Endodermal cell (in vitro differentiated cells): ENCODE data around the gene JADE2. TPM values are rescaled to one million over a fixed set of nuclear protein-coding genes. Genes with fewer than 3 reads are reported as not detected.
A peak's percentile ranks its signal among the peaks of the same experiment; 100 is the strongest.

Experiments
- DNase-seq: peaks from one replicate; pipeline ENCODE4 v3.0.0-alpha.2; 2017
- H3K27ac ChIP-seq: 2 replicates; pipeline ENCODE4 v1.5.1; 2013; ENCODE audit warnings: mild to moderate bottlenecking, low read depth, low read length, moderate library complexity
- H3K27me3 ChIP-seq: 2 replicates; pipeline ENCODE4 v1.6.1; 2013; ENCODE audit warnings: mild to moderate bottlenecking, low read length, moderate library complexity; ENCODE audit not compliant: insufficient read depth, control insufficient read depth, poor library complexity, severe bottlenecking
- H3K36me3 ChIP-seq: 2 replicates; pipeline ENCODE4 v1.7.0; 2013; ENCODE audit warnings: mild to moderate bottlenecking, low read length, moderate library complexity; ENCODE audit not compliant: control insufficient read depth, insufficient read depth
- H3K4me1 ChIP-seq: one replicate; pipeline ENCODE4 v1.7.0; 2013; ENCODE audit warnings: low read length; ENCODE audit not compliant: control insufficient read depth, insufficient read depth
- H3K4me3 ChIP-seq: 2 replicates; pipeline ENCODE4 v1.5.1; 2013; ENCODE audit warnings: mild to moderate bottlenecking, low read length, moderate library complexity
- H3K9ac ChIP-seq: 2 replicates; pipeline ENCODE4 v1.6.1; 2013; ENCODE audit warnings: mild to moderate bottlenecking, low read length, moderate library complexity; ENCODE audit not compliant: poor library complexity, severe bottlenecking; ENCODE audit errors: extremely low read depth
- H3K9me3 ChIP-seq: 2 replicates; pipeline ENCODE4 v1.6.1; 2013; ENCODE audit warnings: mild to moderate bottlenecking, low read length, moderate library complexity; ENCODE audit not compliant: control insufficient read depth
- H3K27ac Mint-ChIP-seq: 2 replicates; pipeline ENCODE4 v1.8.0; 2020; ENCODE audit warnings: mixed read lengths
- H3K27me3 Mint-ChIP-seq: 2 replicates; pipeline ENCODE4 v1.8.0; 2021; ENCODE audit warnings: mild to moderate bottlenecking, mixed read lengths; ENCODE audit not compliant: insufficient read depth
- H3K36me3 Mint-ChIP-seq: 2 replicates; pipeline ENCODE4 v1.8.0; 2020; ENCODE audit warnings: low read depth, mixed read lengths
- H3K4me1 Mint-ChIP-seq: 2 replicates; pipeline ENCODE4 v1.8.0; 2020; ENCODE audit warnings: mixed read lengths
- H3K4me3 Mint-ChIP-seq: 2 replicates; pipeline ENCODE4 v1.8.0; 2020; ENCODE audit warnings: mild to moderate bottlenecking, moderate library complexity, mixed read lengths
- H3K9me3 Mint-ChIP-seq: 2 replicates; pipeline ENCODE4 v1.8.0; 2020; ENCODE audit warnings: mild to moderate bottlenecking, mixed read lengths
- CTCF ChIP-seq: fragments of 200-600 bp; sonication (generic); conservative IDR thresholded peaks from 2 replicates; pipeline ENCODE4 v1.5.0; 2021; ENCODE audit warnings: antibody characterized with exemption, mild to moderate bottlenecking
- WGBS, 2 experiments: methylation state at CpG; one replicate each; pipeline versions ENCODE4 v1.1.5 to v1.1.7; 2013; ENCODE audit warnings: missing lambda C conversion rate in 2 of 2, mixed read lengths in 1 of 2; ENCODE audit not compliant: insufficient coverage in 1 of 2, insufficient read length in 1 of 2; 5-methylcytosine and 5-hydroxymethylcytosine counted together
- total RNA-seq, 2 donors: library from RNA; stranded (reverse); fragmentation: NEBNext Ultra II Directional in 1 of 2; extraction: Animal tissue kit (Norgen Biotek cat#: 25700) in 1 of 2; gene quantifications; 2 replicates in 1 of 2; 3 replicates in 1 of 2; pipeline ENCODE4 v1.2.1, GENCODE V29; 2021

JADE2 gene
- total RNA-seq, 2 donors from 2014 or later = 33.9 to 51.9 TPM

GRCh38 chr5:134533115-134533815 lies 7.8 kb downstream of the JADE2 start:
- no peaks in the 10 kb centered on the region for H3K9me3 Mint-ChIP-seq
- DNase-seq = no peak
- TF ChIP-seq CTCF = no peak
- H3K36me3 Mint-ChIP-seq = peaks cover 21% of the 10 kb centered on the region
- Histone ChIP-seq H3K4me3 (no peak overlapping the region), H3K9me3 (no peaks in the 10 kb centered on the region), H3K9ac (no peak overlapping the region), H3K36me3 (peaks cover 7% of the 10 kb centered on the region), H3K4me1 (peaks cover 37% of the 10 kb centered on the region), H3K27ac (no peak overlapping the region), H3K27me3 (no peaks in the 10 kb centered on the region)
- no peak overlapping the region for H3K27ac Mint-ChIP-seq
- H3K27me3 Mint-ChIP-seq = no peaks in the 10 kb centered on the region
- H3K4me3 Mint-ChIP-seq = no peak overlapping the region
- H3K4me1 Mint-ChIP-seq = peaks cover 72% of the 10 kb centered on the region
- WGBS, 2 experiments = 80 to 88% methylated on average over 6 to 10 of the region's 10 CpGs

DNA sequence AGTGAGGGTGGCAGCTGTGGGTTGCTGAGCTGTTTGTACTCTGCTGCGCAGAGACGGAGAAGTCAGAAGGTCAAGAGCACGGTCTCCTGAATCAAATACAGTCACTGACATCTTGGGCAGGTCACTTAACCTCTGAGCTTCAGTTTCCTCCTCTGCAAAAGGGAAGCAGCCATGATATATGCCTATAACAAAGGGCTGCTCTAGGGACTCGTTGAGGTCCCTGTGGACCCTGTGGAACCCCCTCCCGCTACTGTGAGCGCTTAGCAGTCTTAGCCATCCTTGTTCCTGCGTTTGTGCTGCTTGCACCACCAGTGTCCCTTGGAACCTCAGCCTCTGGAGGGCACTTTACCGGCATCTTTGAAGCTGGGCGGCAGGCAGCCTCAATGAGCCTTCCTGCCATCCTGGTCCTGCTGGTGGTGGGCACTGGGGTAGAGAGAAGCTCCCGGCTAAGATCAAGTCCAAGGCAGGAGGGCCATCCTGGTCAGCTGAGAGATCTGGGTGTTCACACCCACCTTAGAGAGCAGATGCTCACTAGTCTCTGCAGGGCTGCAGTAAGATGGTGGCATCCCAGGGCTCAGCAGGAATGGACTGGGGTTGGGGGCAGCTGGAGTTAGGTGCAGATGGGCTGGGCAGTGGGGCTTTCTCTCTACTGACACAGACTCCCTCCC lies 8.7 kb downstream of the JADE2 start:
- Mint-ChIP-seq H3K27ac (peak overlapping the region; percentile 83), H3K4me3 (no peak overlapping the region), H3K9me3 (no peaks in the 10 kb centered on the region), H3K27me3 (no peaks in the 10 kb centered on the region), H3K36me3 (peaks cover 25% of the 10 kb centered on the region), H3K4me1 (peaks cover 64% of the 10 kb centered on the region)
- Histone ChIP-seq H3K27me3 (no peaks in the 10 kb centered on the region), H3K9me3 (no peaks in the 10 kb centered on the region), H3K9ac (no peak overlapping the region), H3K4me1 (peaks cover 33% of the 10 kb centered on the region), H3K27ac (no peak overlapping the region), H3K4me3 (no peak overlapping the region), H3K36me3 (peaks cover 11% of the 10 kb centered on the region)
- TF ChIP-seq CTCF = no peak
- 81 to 82% methylated on average over 10 of the region's 10 CpGs for WGBS, 2 experiments
- no peak for DNase-seq

GRCh38 chr5:134534726-134535110 lies 9.2 kb downstream of the JADE2 start:
- H3K9me3 ChIP-seq = no peaks in the 10 kb centered on the region
- DNase-seq = peak; percentile 80
- H3K4me1 ChIP-seq = peaks cover 32% of the 10 kb centered on the region
- TF ChIP-seq CTCF = no peak
- no peaks in the 10 kb centered on the region for H3K27me3 Mint-ChIP-seq
- no peak overlapping the region for H3K4me3 Mint-ChIP-seq
- H3K27me3 ChIP-seq = no peaks in the 10 kb centered on the region
- H3K36me3 ChIP-seq = peaks cover 11% of the 10 kb centered on the region
- H3K27ac ChIP-seq = no peak overlapping the region
- peaks cover 28% of the 10 kb centered on the region for H3K36me3 Mint-ChIP-seq
- H3K4me3 ChIP-seq = no peak overlapping the region
- H3K27ac Mint-ChIP-seq = peak overlapping the region; percentile 83
- 69 to 80% methylated on average over 2 to 5 of the region's 5 CpGs for WGBS, 2 experiments
- no peak overlapping the region for H3K9ac ChIP-seq
- peaks cover 62% of the 10 kb centered on the region for H3K4me1 Mint-ChIP-seq
- H3K9me3 Mint-ChIP-seq = no peaks in the 10 kb centered on the region
